Measurements from ENCODE around the gene TMEM244.

GRCh38 chr6:129801909-129802308 lies 59.2 kb downstream of the TMEM244 start:
- no peak for TF ChIP-seq CREM (CRISPR knock-in tag; IDR thresholded peaks at IDR 0.05)
- TF ChIP-seq ZNF263 (CRISPR knock-in tag; IDR thresholded peaks at IDR 0.05; ENCODE audit: low read depth): no peak
- no peak for TF ChIP-seq CTCF (IDR thresholded peaks at IDR 0.05)
- TF ChIP-seq FOXP1 (CRISPR knock-in tag; IDR thresholded peaks at IDR 0.05; ENCODE audit: borderline replicate concordance): no peak
- no peak for TF ChIP-seq ETV6 (CRISPR knock-in tag; IDR thresholded peaks at IDR 0.05)
- TF ChIP-seq E2F4 (CRISPR knock-in tag; IDR thresholded peaks at IDR 0.05; ENCODE audit: borderline replicate concordance, low read depth): no peak
